ENCODE data around the gene SPARC.

The SPARC gene

GRCh38 chr5:151648089-151648488, 38.6 kb downstream of the SPARC start:
- no peaks in the 10 kb centered on the region for H3K27me3 ChIP-seq (ENCODE audit: control insufficient read depth in 5 of 5, insufficient read depth in 4 of 5, low read length in 5 of 5)

DNA sequence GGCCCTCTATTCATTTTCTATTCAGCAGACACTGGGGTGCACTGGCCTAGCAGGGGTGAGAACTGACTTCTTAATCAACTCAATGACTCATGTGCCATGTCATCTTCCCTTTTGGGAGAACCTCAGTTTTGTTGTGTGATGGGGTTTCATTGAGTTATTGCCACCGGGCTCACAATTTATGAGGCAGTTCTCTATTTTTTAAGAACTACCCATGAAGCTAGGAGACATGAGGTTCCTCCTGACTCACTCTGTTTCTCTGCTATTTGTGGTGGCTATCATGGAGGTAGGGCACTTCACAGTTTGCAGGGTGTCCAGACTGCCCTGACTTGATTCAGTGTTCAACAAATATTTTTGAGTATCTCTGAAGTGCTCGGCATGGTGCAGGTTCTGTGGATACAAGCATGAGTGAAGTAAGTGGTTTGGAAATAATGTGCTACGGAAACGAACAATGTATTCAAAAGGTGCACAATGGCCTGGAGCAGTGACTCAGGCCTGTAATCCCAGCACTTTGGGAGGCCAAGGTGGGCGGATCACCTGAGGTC, 39.3 kb downstream of the SPARC start:
- Histone ChIP-seq H3K36me3 (ENCODE audit: control insufficient read depth in 5 of 5, insufficient read depth in 5 of 5, low read length in 5 of 5) (no peaks in the 10 kb centered on the region), H3K27ac (ENCODE audit: low read depth, low read length) (no peak overlapping the region), H3K4me1 (ENCODE audit: control insufficient read depth in 5 of 5, insufficient read depth in 5 of 5, low read length in 5 of 5) (peaks cover 0 to 5% (median 0%) of the 10 kb centered on the region in 5 donors), H3K4me3 (ENCODE audit: low read depth in 1 of 5, low read length in 5 of 5) (no peak overlapping the region), H3K27me3 (ENCODE audit: control insufficient read depth in 5 of 5, insufficient read depth in 4 of 5, low read length in 5 of 5) (no peaks in the 10 kb centered on the region), H3K9me3 (ENCODE audit: control insufficient read depth in 5 of 5, low read length in 5 of 5) (no peaks in the 10 kb centered on the region), H3K9ac (ENCODE audit: low read length in 5 of 5) (no peak overlapping the region)

More at GRCh38 chr5:151648089-151648488, 38.6 kb downstream of the SPARC start:
- H3K27ac ChIP-seq (ENCODE audit: low read depth, low read length): no peak overlapping the region
- peaks cover 0 to 4% (median 0%) of the 10 kb centered on the region in 5 donors for H3K4me1 ChIP-seq (ENCODE audit: control insufficient read depth in 5 of 5, insufficient read depth in 5 of 5, low read length in 5 of 5)
- no peaks in the 10 kb centered on the region for H3K36me3 ChIP-seq (ENCODE audit: control insufficient read depth in 5 of 5, insufficient read depth in 5 of 5, low read length in 5 of 5)
- no peak overlapping the region for H3K4me3 ChIP-seq (ENCODE audit: low read depth in 1 of 5, low read length in 5 of 5)
- no peak overlapping the region for H3K9ac ChIP-seq (ENCODE audit: low read length in 5 of 5)
- H3K9me3 ChIP-seq (ENCODE audit: control insufficient read depth in 5 of 5, low read length in 5 of 5): no peaks in the 10 kb centered on the region

- Histone ChIP-seq H3K27ac (ENCODE audit: low read depth, low read length) (no peak overlapping the region), H3K36me3 (ENCODE audit: control insufficient read depth in 5 of 5, insufficient read depth in 5 of 5, low read length in 5 of 5) (no peaks in the 10 kb centered on the region), H3K9ac (ENCODE audit: low read length in 5 of 5) (no peak overlapping the region), H3K27me3 (ENCODE audit: control insufficient read depth in 5 of 5, insufficient read depth in 4 of 5, low read length in 5 of 5) (no peaks in the 10 kb centered on the region), H3K9me3 (ENCODE audit: control insufficient read depth in 5 of 5, low read length in 5 of 5) (no peaks in the 10 kb centered on the region), H3K4me3 (ENCODE audit: low read depth in 1 of 5, low read length in 5 of 5) (no peak overlapping the region), H3K4me1 (ENCODE audit: control insufficient read depth in 5 of 5, insufficient read depth in 5 of 5, low read length in 5 of 5) (peaks cover 0 to 6% (median under 1%) of the 10 kb centered on the region in 5 donors)
Measured at GRCh38 chr5:151646334-151646733, 40.4 kb downstream of the SPARC start.

DNA sequence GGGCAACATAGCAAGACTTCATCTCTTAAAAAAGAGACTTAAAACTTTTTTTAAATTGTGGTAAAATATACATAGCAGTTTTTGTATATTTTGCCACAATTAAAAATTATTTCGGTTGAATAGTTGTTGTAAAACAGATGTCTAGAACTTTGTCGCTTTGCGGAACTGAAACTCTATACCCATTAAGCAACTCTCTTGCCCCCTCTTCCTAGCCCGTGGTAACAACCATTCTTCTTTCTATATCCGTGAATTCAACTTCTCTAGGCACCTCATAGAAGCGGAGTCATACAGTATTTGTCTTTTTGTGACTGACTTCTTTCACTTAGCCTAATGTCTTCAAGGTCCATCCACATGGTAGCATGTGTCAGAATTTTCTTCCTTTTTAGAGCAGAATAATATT, 43.3 kb downstream of the SPARC start:
- H3K4me1 ChIP-seq (ENCODE audit: control insufficient read depth in 5 of 5, insufficient read depth in 5 of 5, low read length in 5 of 5): peaks cover 0 to 16% (median 10%) of the 10 kb centered on the region in 5 donors
- no peak overlapping the region for H3K9ac ChIP-seq (ENCODE audit: low read length in 5 of 5)
- no peak overlapping the region for H3K4me3 ChIP-seq (ENCODE audit: low read depth in 1 of 5, low read length in 5 of 5)
- no peaks in the 10 kb centered on the region for H3K36me3 ChIP-seq (ENCODE audit: control insufficient read depth in 5 of 5, insufficient read depth in 5 of 5, low read length in 5 of 5)
- no peaks in the 10 kb centered on the region for H3K27me3 ChIP-seq (ENCODE audit: control insufficient read depth in 5 of 5, insufficient read depth in 4 of 5, low read length in 5 of 5)
- H3K27ac ChIP-seq (ENCODE audit: low read depth, low read length): no peak overlapping the region
- peaks cover 0 to 3% (median 0%) of the 10 kb centered on the region in 5 donors for H3K9me3 ChIP-seq (ENCODE audit: control insufficient read depth in 5 of 5, low read length in 5 of 5)

DNA sequence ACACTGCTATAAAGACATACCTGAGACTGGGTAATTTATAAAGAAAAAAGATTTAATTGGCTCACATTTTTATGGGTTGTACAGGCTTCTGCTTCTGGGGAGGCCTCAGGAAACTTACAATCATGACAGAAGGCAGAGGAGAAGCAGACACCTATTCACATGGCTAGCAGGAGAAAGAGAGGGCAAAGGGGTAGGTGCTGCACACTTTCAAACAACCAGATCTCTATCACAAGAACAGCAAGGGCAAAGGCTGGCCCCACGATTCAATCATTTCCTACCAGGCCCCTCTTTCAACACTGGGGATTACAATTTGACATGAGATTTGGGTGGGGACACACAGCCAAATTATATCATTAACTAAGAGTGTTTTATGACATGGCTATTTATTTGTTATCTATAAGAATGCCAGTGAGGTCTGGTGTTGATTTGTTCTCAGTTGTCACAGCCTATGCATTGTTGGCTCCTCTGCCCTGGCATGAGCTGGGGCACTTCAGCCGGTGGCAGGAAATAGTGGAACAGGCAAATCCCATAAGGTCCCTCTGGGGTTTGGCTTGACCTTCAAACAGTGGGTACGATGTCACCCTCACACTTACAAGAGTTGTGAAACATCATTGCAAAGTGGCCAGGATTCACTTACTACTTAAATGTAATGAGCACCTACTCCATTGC, 44.1 kb downstream of the SPARC start:
- Histone ChIP-seq H3K27me3 (ENCODE audit: control insufficient read depth in 5 of 5, insufficient read depth in 4 of 5, low read length in 5 of 5) (no peaks in the 10 kb centered on the region), H3K9me3 (ENCODE audit: control insufficient read depth in 5 of 5, low read length in 5 of 5) (peaks cover 0 to 3% (median 0%) of the 10 kb centered on the region in 5 donors), H3K4me3 (ENCODE audit: low read depth in 1 of 5, low read length in 5 of 5) (no peak overlapping the region), H3K9ac (ENCODE audit: low read length in 5 of 5) (no peak overlapping the region), H3K4me1 (ENCODE audit: control insufficient read depth in 5 of 5, insufficient read depth in 5 of 5, low read length in 5 of 5) (peaks cover 0 to 16% (median 10%) of the 10 kb centered on the region in 5 donors), H3K36me3 (ENCODE audit: control insufficient read depth in 5 of 5, insufficient read depth in 5 of 5, low read length in 5 of 5) (no peaks in the 10 kb centered on the region), H3K27ac (ENCODE audit: low read depth, low read length) (no peak overlapping the region)

- no peaks in the 10 kb centered on the region for H3K27me3 ChIP-seq (ENCODE audit: control insufficient read depth in 5 of 5, insufficient read depth in 4 of 5, low read length in 5 of 5)
- H3K9me3 ChIP-seq (ENCODE audit: control insufficient read depth in 5 of 5, low read length in 5 of 5): peaks cover 0 to 3% (median 0%) of the 10 kb centered on the region in 5 donors
- H3K9ac ChIP-seq (ENCODE audit: low read length in 5 of 5): no peak overlapping the region
- H3K36me3 ChIP-seq (ENCODE audit: control insufficient read depth in 5 of 5, insufficient read depth in 5 of 5, low read length in 5 of 5): no peaks in the 10 kb centered on the region
- H3K4me1 ChIP-seq (ENCODE audit: control insufficient read depth in 5 of 5, insufficient read depth in 5 of 5, low read length in 5 of 5): peaks cover 0 to 16% (median 10%) of the 10 kb centered on the region in 5 donors
- H3K4me3 ChIP-seq (ENCODE audit: low read depth in 1 of 5, low read length in 5 of 5): no peak overlapping the region
- no peak overlapping the region for H3K27ac ChIP-seq (ENCODE audit: low read depth, low read length)
Measured at GRCh38 chr5:151638619-151639018, 48.1 kb downstream of the SPARC start.

- Histone ChIP-seq H3K9me3 (ENCODE audit: control insufficient read depth in 5 of 5, low read length in 5 of 5) (peaks cover 0 to 3% (median 0%) of the 10 kb centered on the region in 5 donors), H3K4me1 (ENCODE audit: control insufficient read depth in 5 of 5, insufficient read depth in 5 of 5, low read length in 5 of 5) (peaks cover 0 to 18% (median 14%) of the 10 kb centered on the region in 5 donors), H3K4me3 (ENCODE audit: low read depth in 1 of 5, low read length in 5 of 5) (no peak overlapping the region), H3K9ac (ENCODE audit: low read length in 5 of 5) (no peak overlapping the region), H3K27me3 (ENCODE audit: control insufficient read depth in 5 of 5, insufficient read depth in 4 of 5, low read length in 5 of 5) (no peaks in the 10 kb centered on the region), H3K36me3 (ENCODE audit: control insufficient read depth in 5 of 5, insufficient read depth in 5 of 5, low read length in 5 of 5) (no peaks in the 10 kb centered on the region), H3K27ac (ENCODE audit: low read depth, low read length) (no peak overlapping the region)
Measured at GRCh38 chr5:151637676-151638075, 49.0 kb downstream of the SPARC start.

GRCh38 chr5:151633892-151634291, 52.8 kb downstream of the SPARC start:
- no peak overlapping the region for H3K4me3 ChIP-seq (ENCODE audit: low read depth in 1 of 5, low read length in 5 of 5)
- H3K36me3 ChIP-seq (ENCODE audit: control insufficient read depth in 5 of 5, insufficient read depth in 5 of 5, low read length in 5 of 5): no peaks in the 10 kb centered on the region
- H3K9me3 ChIP-seq (ENCODE audit: control insufficient read depth in 5 of 5, low read length in 5 of 5): no peaks in the 10 kb centered on the region
- H3K4me1 ChIP-seq (ENCODE audit: control insufficient read depth in 5 of 5, insufficient read depth in 5 of 5, low read length in 5 of 5): peaks cover under 1 to 18% (median 11%) of the 10 kb centered on the region in 5 donors
- no peak overlapping the region for H3K9ac ChIP-seq (ENCODE audit: low read length in 5 of 5)
- no peak overlapping the region for H3K27ac ChIP-seq (ENCODE audit: low read depth, low read length)
- H3K27me3 ChIP-seq (ENCODE audit: control insufficient read depth in 5 of 5, insufficient read depth in 4 of 5, low read length in 5 of 5): no peaks in the 10 kb centered on the region

GRCh38 chr5:151632941-151633340, 53.8 kb downstream of the SPARC start:
- peak overlapping the region in 1 of 5 donors; percentile 14 for H3K4me3 ChIP-seq (ENCODE audit: low read depth in 1 of 5, low read length in 5 of 5)
- H3K9me3 ChIP-seq (ENCODE audit: control insufficient read depth in 5 of 5, low read length in 5 of 5): no peaks in the 10 kb centered on the region
- H3K4me1 ChIP-seq (ENCODE audit: control insufficient read depth in 5 of 5, insufficient read depth in 5 of 5, low read length in 5 of 5): peaks cover 9 to 27% (median 20%) of the 10 kb centered on the region in 5 donors
- H3K9ac ChIP-seq (ENCODE audit: low read length in 5 of 5): peak overlapping the region in 1 of 5 donors; percentile 21
- H3K27ac ChIP-seq (ENCODE audit: low read depth, low read length): no peak overlapping the region
- H3K27me3 ChIP-seq (ENCODE audit: control insufficient read depth in 5 of 5, insufficient read depth in 4 of 5, low read length in 5 of 5): no peaks in the 10 kb centered on the region
- H3K36me3 ChIP-seq (ENCODE audit: control insufficient read depth in 5 of 5, insufficient read depth in 5 of 5, low read length in 5 of 5): no peaks in the 10 kb centered on the region

DNA sequence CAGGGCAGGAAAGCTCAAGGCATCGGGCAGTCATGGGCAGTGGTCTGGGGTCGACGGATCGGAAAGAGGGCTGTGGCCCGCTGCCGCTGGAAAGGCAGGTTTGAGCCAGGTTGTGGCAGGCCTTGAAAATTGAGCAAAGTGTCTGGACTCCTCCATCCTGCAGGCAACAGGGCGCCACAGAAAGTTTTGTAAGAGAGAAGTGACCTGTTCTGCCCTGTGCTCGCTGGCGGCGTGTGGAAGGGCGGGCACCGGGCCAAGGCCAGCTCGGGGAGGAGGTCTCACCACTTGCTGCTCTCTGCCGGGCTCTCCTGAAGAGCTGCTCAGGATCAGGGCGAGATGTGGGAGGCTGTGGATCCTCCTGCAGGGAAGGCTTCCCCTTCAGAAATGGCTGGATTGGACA, 54.2 kb downstream of the SPARC start:
- Histone ChIP-seq H3K4me1 (ENCODE audit: control insufficient read depth in 5 of 5, insufficient read depth in 5 of 5, low read length in 5 of 5) (peaks cover 9 to 31% (median 23%) of the 10 kb centered on the region in 5 donors), H3K9ac (ENCODE audit: low read length in 5 of 5) (peak overlapping the region in 1 of 5 donors; percentile 21)

More for the DNA sequence above, 54.2 kb downstream of the SPARC start:
- Histone ChIP-seq H3K27ac (ENCODE audit: low read depth, low read length) (no peak overlapping the region), H3K27me3 (ENCODE audit: control insufficient read depth in 5 of 5, insufficient read depth in 4 of 5, low read length in 5 of 5) (no peaks in the 10 kb centered on the region), H3K36me3 (ENCODE audit: control insufficient read depth in 5 of 5, insufficient read depth in 5 of 5, low read length in 5 of 5) (no peaks in the 10 kb centered on the region), H3K9me3 (ENCODE audit: control insufficient read depth in 5 of 5, low read length in 5 of 5) (no peaks in the 10 kb centered on the region), H3K4me3 (ENCODE audit: low read depth in 1 of 5, low read length in 5 of 5) (peak overlapping the region in 1 of 5 donors; percentile 14)
